ENCODE measurements around the gene TFAP2C. TPM values are rescaled to one million over a fixed set of nuclear protein-coding genes. Genes with fewer than 3 reads are reported as not detected.

Gene TFAP2C
- total and polyA plus RNA-seq, 9 of the 15 experiments (the other 6 are each of a cell fraction or from before 2014, with no cell fraction given), result 0.03 to 0.04 TPM; not detected in 7

GRCh38 chr20:56646599-56646998 is 17.5 kb downstream of the TFAP2C start (continued):
- TF ChIP-seq ZNF146 (CRISPR knock-in tag; IDR thresholded peaks at IDR 0.05; ENCODE audit: unreplicated experiment) (no peak), ZNF551 (CRISPR knock-in tag; IDR thresholded peaks at IDR 0.05) (no peak), USF2 (CRISPR knock-in tag; IDR thresholded peaks at IDR 0.05) (no peak), ZNF408 (CRISPR knock-in tag; IDR thresholded peaks at IDR 0.05; ENCODE audit: low read depth) (no peak), ZBTB8A (IDR thresholded peaks at IDR 0.05; ENCODE audit: partially characterized antibody) (no peak), ASH1L (IDR thresholded peaks at IDR 0.05; ENCODE audit: borderline replicate concordance, low read depth, partially characterized antibody) (no peak)

GRCh38 chr20:56653211-56653610 is 24.1 kb downstream of the TFAP2C start:
- CTCF ChIA-PET (ENCODE audit: low intra/inter-chr PET ratio), result no interaction called here
- intact Hi-C loops (cut with micrococcal nuclease) (no loop called here), in situ Hi-C loops (cut with MboI) (no loop called here)
- no peak overlapping the region for H3K27ac ChIP-seq (ENCODE audit: extremely low read depth, low read depth, low read length)
- H3K4me3 ChIP-seq, result no peak overlapping the region
- no peak overlapping the region for H2AFZ ChIP-seq (ENCODE audit: low read depth, low read length)
- no peaks in the 10 kb centered on the region for H3K4me1 ChIP-seq (replicated peaks in 1 of 2; ENCODE audit: control insufficient read depth in 2 of 2, insufficient read depth in 2 of 2, low read length in 2 of 2)
- H3K36me3 ChIP-seq (ENCODE audit: control insufficient read depth, insufficient read depth, low read length), result no peaks in the 10 kb centered on the region
- no peaks in the 10 kb centered on the region for H3K9me3 ChIP-seq (replicated peaks; ENCODE audit: control insufficient read depth, insufficient read depth, low read depth, low read length)
- no peak for ATAC-seq
- no peak overlapping the region for H3K4me2 ChIP-seq (ENCODE audit: insufficient read depth, low read length)
- POLR2A ChIA-PET, result interaction anchor here (0.6 kb wide), 1 partner anchor 25 kb away, joined by 3 read pairs; no protein-coding TSS in a partner anchor
- no peak for DNase-seq (ENCODE audit: extremely low read depth in 1 of 4, low spot score in 3 of 4)
- no peaks in the 10 kb centered on the region for H3K79me2 ChIP-seq (ENCODE audit: control insufficient read depth, insufficient read depth, low read length)
- no peak for FAIRE-seq
- WGBS (ENCODE audit: insufficient coverage, low coverage, missing lambda C conversion rate), result 0% methylated on average over 3 of the region's 4 CpGs
- peaks cover 4 to 15% of the 10 kb centered on the region in 2 experiments; a peak in 3 of 5 replicates for H3K27me3 ChIP-seq (ENCODE audit: control insufficient read depth in 2 of 2, insufficient read depth in 2 of 2, low read length in 2 of 2)
- H3K9ac ChIP-seq (ENCODE audit: insufficient read depth in 1 of 2, low read depth in 2 of 2, low read length in 2 of 2), result no peak overlapping the region
- H4K20me1 ChIP-seq (replicated peaks; ENCODE audit: control insufficient read depth, insufficient read depth, low read length), result no peaks in the 10 kb centered on the region
- no TSS peak for BruUV-seq (replicated peaks)
- H3K9me1 ChIP-seq (ENCODE audit: control insufficient read depth, insufficient read depth, low read length), result no peaks in the 10 kb centered on the region
- TF ChIP-seq BCL6 (CRISPR knock-in tag; IDR thresholded peaks at IDR 0.05), result no peak
- no peak for TF ChIP-seq ARNT (IDR thresholded peaks at IDR 0.05)
- TF ChIP-seq CTCFL (IDR thresholded peaks at IDR 0.05; ENCODE audit: borderline replicate concordance, insufficient read depth, low read depth, low read length, poor library complexity, severe bottlenecking), result no peak
- TF ChIP-seq GATAD2A (IDR thresholded peaks at IDR 0.05), result no peak
- no peak for TF ChIP-seq RBBP5 (IDR thresholded peaks at IDR 0.05; ENCODE audit: borderline replicate concordance, insufficient read depth, low read length, poor library complexity, severe bottlenecking)
- TF ChIP-seq SAFB2 (IDR thresholded peaks at IDR 0.05; ENCODE audit: borderline replicate concordance, low read depth, low read length, severe bottlenecking), result no peak
- TF ChIP-seq NR2C2 (CRISPR knock-in tag; IDR thresholded peaks at IDR 0.05), result no peak
- TF ChIP-seq NR2C2 (tag; IDR thresholded peaks at IDR 0.05), result no peak
- TF ChIP-seq TBP (optimal IDR thresholded peaks at IDR 0.05; ENCODE audit: low read depth, low read length), result no peak
- TF ChIP-seq ZFX (CRISPR knock-in tag; IDR thresholded peaks at IDR 0.05), result no peak
- no peak for TF ChIP-seq GTF2F1 (IDR thresholded peaks at IDR 0.05; ENCODE audit: low read depth, low read length)
- TF ChIP-seq SMARCB1 (IDR thresholded peaks at IDR 0.05; ENCODE audit: insufficient read length, low read depth), result no peak
- no peak for TF ChIP-seq NCOA1 (IDR thresholded peaks at IDR 0.05; ENCODE audit: low read depth)
- TF ChIP-seq MTF1 (CRISPR knock-in tag; IDR thresholded peaks at IDR 0.05; ENCODE audit: borderline replicate concordance), result no peak
- no peak for TF ChIP-seq ZNF124 (CRISPR knock-in tag; IDR thresholded peaks at IDR 0.05)
- no peak for TF ChIP-seq KLF13 (tag; IDR thresholded peaks at IDR 0.05; ENCODE audit: borderline replicate concordance, low read depth)

All from K562 (cell line).